HL-60 (cell line): Measurements from ENCODE around the gene EPB41L2.

Source experiments
- CTCF ChIP-seq: IDR thresholded peaks from one replicate; pipeline ENCODE4 v1.5.1; 2011; ENCODE audit warnings: low read length, control low read depth, inconsistent platforms; ENCODE audit not compliant: insufficient read depth
- TF ChIP-seq, protein P1 (sequence below): IDR thresholded peaks from 2 replicates; pipeline ENCODE4 v1.6.1; 2012; ENCODE audit warnings: low read depth; ENCODE audit not compliant: insufficient replicate concordance

- TF ChIP-seq CTCF, result no peak
- TF ChIP-seq, protein P1, sequence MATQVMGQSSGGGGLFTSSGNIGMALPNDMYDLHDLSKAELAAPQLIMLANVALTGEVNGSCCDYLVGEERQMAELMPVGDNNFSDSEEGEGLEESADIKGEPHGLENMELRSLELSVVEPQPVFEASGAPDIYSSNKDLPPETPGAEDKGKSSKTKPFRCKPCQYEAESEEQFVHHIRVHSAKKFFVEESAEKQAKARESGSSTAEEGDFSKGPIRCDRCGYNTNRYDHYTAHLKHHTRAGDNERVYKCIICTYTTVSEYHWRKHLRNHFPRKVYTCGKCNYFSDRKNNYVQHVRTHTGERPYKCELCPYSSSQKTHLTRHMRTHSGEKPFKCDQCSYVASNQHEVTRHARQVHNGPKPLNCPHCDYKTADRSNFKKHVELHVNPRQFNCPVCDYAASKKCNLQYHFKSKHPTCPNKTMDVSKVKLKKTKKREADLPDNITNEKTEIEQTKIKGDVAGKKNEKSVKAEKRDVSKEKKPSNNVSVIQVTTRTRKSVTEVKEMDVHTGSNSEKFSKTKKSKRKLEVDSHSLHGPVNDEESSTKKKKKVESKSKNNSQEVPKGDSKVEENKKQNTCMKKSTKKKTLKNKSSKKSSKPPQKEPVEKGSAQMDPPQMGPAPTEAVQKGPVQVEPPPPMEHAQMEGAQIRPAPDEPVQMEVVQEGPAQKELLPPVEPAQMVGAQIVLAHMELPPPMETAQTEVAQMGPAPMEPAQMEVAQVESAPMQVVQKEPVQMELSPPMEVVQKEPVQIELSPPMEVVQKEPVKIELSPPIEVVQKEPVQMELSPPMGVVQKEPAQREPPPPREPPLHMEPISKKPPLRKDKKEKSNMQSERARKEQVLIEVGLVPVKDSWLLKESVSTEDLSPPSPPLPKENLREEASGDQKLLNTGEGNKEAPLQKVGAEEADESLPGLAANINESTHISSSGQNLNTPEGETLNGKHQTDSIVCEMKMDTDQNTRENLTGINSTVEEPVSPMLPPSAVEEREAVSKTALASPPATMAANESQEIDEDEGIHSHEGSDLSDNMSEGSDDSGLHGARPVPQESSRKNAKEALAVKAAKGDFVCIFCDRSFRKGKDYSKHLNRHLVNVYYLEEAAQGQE, result no peak
Measured at GRCh38 chr6:130852844-130853554, 210.0 kb downstream of the EPB41L2 start.
